Measurements from ENCODE around the gene TEN1. TPM values are rescaled to one million over a fixed set of nuclear protein-coding genes. Genes with fewer than 3 reads are reported as not detected.

Gene TEN1
- total and polyA plus RNA-seq, 8 donors = 14.2 to 121 (median 37.1) TPM; not detected in 1

DNA sequence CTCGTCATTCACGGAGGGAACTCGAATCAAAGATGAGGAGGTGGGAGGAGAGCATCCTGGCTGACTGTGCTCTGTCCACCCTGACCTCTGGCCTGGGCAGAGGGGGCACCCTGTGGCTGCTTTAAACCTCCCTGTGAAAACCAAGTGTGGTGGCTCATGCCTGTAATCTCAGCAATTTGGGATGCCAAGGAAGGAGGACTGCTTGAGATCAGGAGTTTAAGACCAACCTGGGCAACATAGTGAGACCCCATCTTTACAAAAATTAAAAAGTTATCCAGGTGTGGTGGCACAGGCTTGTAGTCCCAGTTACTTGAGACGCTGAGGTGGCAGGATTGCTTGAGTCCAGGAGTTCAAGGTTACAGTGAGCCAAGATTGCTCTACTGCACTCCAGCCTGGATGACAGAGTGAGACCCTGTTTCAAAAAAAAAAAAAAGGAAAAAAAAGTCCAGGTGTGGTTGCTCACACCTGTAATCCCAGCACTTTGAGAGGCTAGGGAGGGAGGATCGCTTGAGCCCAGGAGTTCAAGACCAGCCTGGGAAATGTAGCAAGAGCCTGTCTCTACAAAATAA lies 15.8 kb downstream of the TEN1 start:
- intact Hi-C loops (cut with DNase I; ENCODE audit: low total_unique reads) = no loop called here

GRCh38 chr17:75995385-75995925 lies 16.4 kb downstream of the TEN1 start:
- H3K9me3 ChIP-seq = no peaks in the 10 kb centered on the region
- peaks cover 11 to 49% (median 45%) of the 10 kb centered on the region in 4 donors for H3K36me3 ChIP-seq
- H3K4me1 ChIP-seq = peaks cover 17 to 40% (median 33%) of the 10 kb centered on the region in 4 donors
- H3K27me3 ChIP-seq = no peaks in the 10 kb centered on the region
- WGBS, 5 donors = 85 to 96% (median 91%) methylated on average over 7 of the region's 7 CpGs
- H3K4me3 ChIP-seq = no peak overlapping the region
- intact Hi-C loops (cut with DNase I; ENCODE audit: low total_unique reads) = no loop called here
- no peak overlapping the region for H3K27ac ChIP-seq
- no peak for TF ChIP-seq POLR2A (IDR thresholded peaks at IDR 0.05)
- no peak for TF ChIP-seq POLR2AphosphoS5 (IDR thresholded peaks at IDR 0.05)
- TF ChIP-seq CTCF (IDR thresholded peaks at IDR 0.05) = no peak
- no peak for TF ChIP-seq EP300 (IDR thresholded peaks at IDR 0.05)
- no peak for DNase-seq

More for the DNA sequence above, 15.8 kb downstream of the TEN1 start:
- TF ChIP-seq POLR2A (IDR thresholded peaks at IDR 0.05) = no peak
- no peak for TF ChIP-seq CTCF (IDR thresholded peaks at IDR 0.05)
- no peak for TF ChIP-seq EP300 (IDR thresholded peaks at IDR 0.05)
- no peak for TF ChIP-seq POLR2AphosphoS5 (IDR thresholded peaks at IDR 0.05)
- no peak for DNase-seq
- WGBS, 5 donors = 83 to 98% (median 93%) methylated on average over 5 of the region's 5 CpGs
- H3K36me3 ChIP-seq = peaks cover 11 to 53% (median 41%) of the 10 kb centered on the region in 4 donors
- H3K27ac ChIP-seq = no peak overlapping the region
- no peaks in the 10 kb centered on the region for H3K27me3 ChIP-seq
- H3K4me1 ChIP-seq = peaks cover 11 to 34% (median 27%) of the 10 kb centered on the region in 4 donors
- H3K9me3 ChIP-seq = no peaks in the 10 kb centered on the region
- no peak overlapping the region for H3K4me3 ChIP-seq

DNA sequence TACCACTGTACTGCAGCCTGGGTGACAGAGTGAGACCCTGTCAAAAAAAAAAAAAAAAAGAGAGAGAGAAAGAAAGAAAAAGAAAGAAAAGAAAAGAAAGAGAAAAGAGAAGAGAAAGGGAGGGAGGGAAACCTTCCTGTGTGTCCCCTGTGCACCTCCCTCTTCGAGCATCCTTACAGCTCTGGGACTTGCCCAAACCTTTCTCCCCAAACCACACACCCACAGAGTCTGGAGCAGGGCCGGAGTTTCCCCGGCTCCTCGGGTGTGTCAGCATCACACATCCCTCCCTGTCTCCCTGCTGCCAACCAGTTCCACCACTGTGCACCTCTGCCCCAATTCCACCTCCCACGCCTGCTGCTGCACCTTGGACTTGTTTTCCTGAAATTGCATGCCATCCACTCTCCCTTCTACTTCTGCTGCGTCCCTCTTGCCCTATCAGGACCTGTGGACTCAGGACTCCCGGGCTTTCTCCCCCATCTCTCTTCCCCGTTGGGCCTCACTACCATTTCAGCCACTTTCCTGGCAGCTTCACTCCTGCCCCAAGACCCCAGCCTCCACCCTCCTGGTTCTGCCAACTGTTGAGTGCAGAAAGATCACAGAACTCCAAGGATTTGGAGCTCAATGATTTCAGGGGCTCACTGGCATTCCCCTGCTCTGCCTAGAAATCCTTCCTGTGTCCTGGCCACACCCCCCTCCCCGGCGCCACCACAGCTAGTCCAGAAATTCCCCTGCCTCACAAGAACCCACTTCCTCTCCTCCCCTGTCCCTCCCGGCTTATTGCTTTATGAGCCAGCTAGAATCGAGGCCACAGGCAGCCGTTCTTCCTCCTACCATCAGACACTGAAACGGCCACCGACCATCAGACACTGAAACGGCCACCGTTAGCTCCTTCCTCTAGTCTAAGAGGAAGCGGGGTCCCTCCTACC lies 17.9 kb downstream of the TEN1 start:
- TF ChIP-seq POLR2AphosphoS5 (IDR thresholded peaks at IDR 0.05) = peak in 2 of 3 donors; percentile 12 to 23
- TF ChIP-seq POLR2A (IDR thresholded peaks at IDR 0.05) = no peak
- peak; percentile 63 to 88 for DNase-seq
- Histone ChIP-seq H3K27ac (peak overlapping the region; percentile 33 to 67 (median 59)), H3K36me3 (peaks cover 11 to 52% (median 36%) of the 10 kb centered on the region in 4 donors), H3K4me1 (peaks cover 17 to 46% (median 38%) of the 10 kb centered on the region in 4 donors), H3K9me3 (no peaks in the 10 kb centered on the region), H3K4me3 (no peak overlapping the region), H3K27me3 (no peaks in the 10 kb centered on the region)
- intact Hi-C loops (cut with DNase I; ENCODE audit: low total_unique reads) = no loop called here
- WGBS, 5 donors = 33 to 44% (median 37%) methylated on average over 18 of the region's 18 CpGs

DNA sequence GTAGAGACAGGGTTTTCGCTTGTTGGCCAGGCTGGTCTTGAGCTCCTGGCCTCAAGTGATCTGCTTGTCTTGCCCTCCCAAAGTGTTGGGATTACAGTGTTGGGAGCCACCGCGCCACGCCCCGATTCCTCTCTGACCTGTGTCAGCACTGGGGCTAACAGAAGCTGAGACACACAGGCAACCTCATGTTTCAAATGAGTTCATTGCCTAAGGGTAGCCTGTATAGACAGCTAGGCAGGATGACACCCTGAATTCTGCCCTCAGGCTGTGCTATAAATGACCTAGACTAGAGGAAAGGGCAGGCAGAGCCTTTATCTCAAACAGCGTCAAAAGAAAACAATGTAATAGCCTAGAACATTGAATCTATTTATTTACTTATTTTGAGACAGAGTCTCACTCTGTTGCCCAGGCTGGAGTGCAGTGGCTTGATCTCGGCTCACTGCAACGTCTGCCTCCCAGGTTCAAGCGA lies 19.3 kb downstream of the TEN1 start:
- DNase-seq = no peak
- Histone ChIP-seq H3K4me1 (peaks cover 21 to 51% (median 41%) of the 10 kb centered on the region in 4 donors), H3K36me3 (peaks cover 6 to 46% (median 32%) of the 10 kb centered on the region in 4 donors), H3K4me3 (no peak overlapping the region), H3K27ac (no peak overlapping the region), H3K9me3 (no peaks in the 10 kb centered on the region), H3K27me3 (no peaks in the 10 kb centered on the region)
- WGBS, 5 donors = 78 to 90% (median 84%) methylated on average over 9 of the region's 9 CpGs
- TF ChIP-seq EP300 (IDR thresholded peaks at IDR 0.05) (no peak), POLR2A (IDR thresholded peaks at IDR 0.05) (no peak)
- intact Hi-C loops (cut with DNase I; ENCODE audit: low total_unique reads) = no loop called here

Data from stomach (tissue), 9 donors.